Lower lobe of right lung (tissue), 2 donors: ENCODE data around the gene PPP1R12C. TPM values are rescaled to one million over a fixed set of nuclear protein-coding genes. Genes with fewer than 3 reads are reported as not detected.
A peak's percentile ranks its signal among the peaks of the same experiment; 100 is the strongest.

Source experiments
- ATAC-seq, 2 donors: fragments of 200-7000 bp; cut with Tn5 transposase; one replicate each; pipeline ENCODE4 v1.9.1; 2020 to 2022; ENCODE audit warnings: mild to moderate bottlenecking in 2 of 2, moderate library complexity in 2 of 2
- DNase-seq: peaks from one replicate; pipeline ENCODE4 v3.0.0-alpha.2; 2020
- H3K27ac ChIP-seq: fragments of 200-600 bp; one replicate; pipeline ENCODE4 v1.8.0; 2022
- H3K27me3 ChIP-seq: fragments of 200-600 bp; one replicate; pipeline ENCODE4 v1.8.0; 2022; ENCODE audit warnings: low read depth
- H3K36me3 ChIP-seq: fragments of 200-600 bp; one replicate; pipeline ENCODE4 v1.8.0; 2022; ENCODE audit warnings: mild to moderate bottlenecking
- H3K4me1 ChIP-seq: fragments of 200-600 bp; one replicate; pipeline ENCODE4 v1.8.0; 2022
- H3K4me3 ChIP-seq: fragments of 200-600 bp; one replicate; pipeline ENCODE4 v1.8.0; 2022; ENCODE audit warnings: mild to moderate bottlenecking
- H3K9me3 ChIP-seq: fragments of 200-600 bp; one replicate; pipeline ENCODE4 v1.8.0; 2022
- CTCF ChIP-seq: fragments of 200-600 bp; IDR thresholded peaks from one replicate; pipeline ENCODE4 v1.8.0; 2022; ENCODE audit warnings: antibody characterized with exemption, mild to moderate bottlenecking
- intact Hi-C: fragments of 100-400 bp; cut with DNase I; formaldehyde crosslinking; loops from one replicate; pipeline ENCODE4 v1.11.0; 2022
- total RNA-seq: library from RNA; stranded (reverse); fragmentation: NEBNext Ultra II Directional; extraction: Animal tissue kit (Norgen Biotek cat#: 25700); gene quantifications from one replicate; pipeline ENCODE4 v1.2.1, GENCODE V29; 2021
- donor health status: DM: no; HTN: yes; CAD: no; lungs with severe emphysema.

Gene PPP1R12C
- total RNA-seq, 1 donor from 2014 or later = 103 TPM

- Histone ChIP-seq H3K4me3 (peak overlapping the region; percentile 89), H3K9me3 (no peaks in the 10 kb centered on the region), H3K4me1 (peaks cover 51% of the 10 kb centered on the region), H3K27me3 (no peaks in the 10 kb centered on the region), H3K27ac (peak overlapping the region; percentile 83), H3K36me3 (peaks cover 8% of the 10 kb centered on the region)
- ATAC-seq = no peak
- no peak for TF ChIP-seq CTCF
- no peak for DNase-seq
- intact Hi-C loops = no loop called here
Measured at GRCh38 chr19:55115446-55116065, 1.9 kb downstream of the PPP1R12C start.

GRCh38 chr19:55114566-55115145 lies 2.8 kb downstream of the PPP1R12C start:
- peaks cover 17% of the 10 kb centered on the region for H3K36me3 ChIP-seq
- H3K27ac ChIP-seq = peak overlapping the region; percentile 83
- H3K4me1 ChIP-seq = peaks cover 51% of the 10 kb centered on the region
- DNase-seq (no peak), ATAC-seq (no peak)
- no peaks in the 10 kb centered on the region for H3K9me3 ChIP-seq
- no peak for TF ChIP-seq CTCF
- H3K4me3 ChIP-seq = no peak overlapping the region
- no peaks in the 10 kb centered on the region for H3K27me3 ChIP-seq
- intact Hi-C loops = no loop called here

- ATAC-seq (peak; percentile 55 to 66), DNase-seq (peak; percentile 81)
- H3K4me3 ChIP-seq = no peak overlapping the region
- H3K9me3 ChIP-seq = no peaks in the 10 kb centered on the region
- H3K27ac ChIP-seq = peak overlapping the region; percentile 83
- peaks cover 27% of the 10 kb centered on the region for H3K36me3 ChIP-seq
- TF ChIP-seq CTCF = no peak
- H3K27me3 ChIP-seq = no peaks in the 10 kb centered on the region
- intact Hi-C loops = no loop called here
- H3K4me1 ChIP-seq = peaks cover 47% of the 10 kb centered on the region
Measured at GRCh38 chr19:55113570-55114039, 3.8 kb downstream of the PPP1R12C start.

GRCh38 chr19:55112777-55113569 lies 4.5 kb downstream of the PPP1R12C start:
- TF ChIP-seq CTCF = no peak
- no peaks in the 10 kb centered on the region for H3K9me3 ChIP-seq
- peak overlapping the region; percentile 83 for H3K27ac ChIP-seq
- H3K27me3 ChIP-seq = no peaks in the 10 kb centered on the region
- no peak overlapping the region for H3K4me3 ChIP-seq
- ATAC-seq = peak in 1 of 2 donors; percentile 27
- intact Hi-C loops = no loop called here
- DNase-seq = no peak
- H3K36me3 ChIP-seq = peaks cover 27% of the 10 kb centered on the region
- H3K4me1 ChIP-seq = peaks cover 41% of the 10 kb centered on the region

- no peak for TF ChIP-seq CTCF
- H3K27ac ChIP-seq = peak overlapping the region; percentile 83
- ATAC-seq = no peak
- H3K4me3 ChIP-seq = no peak overlapping the region
- no peaks in the 10 kb centered on the region for H3K9me3 ChIP-seq
- no peaks in the 10 kb centered on the region for H3K27me3 ChIP-seq
- intact Hi-C loops = no loop called here
- no peak for DNase-seq
- peaks cover 27% of the 10 kb centered on the region for H3K36me3 ChIP-seq
- H3K4me1 ChIP-seq = peaks cover 41% of the 10 kb centered on the region
Measured at GRCh38 chr19:55112246-55112776, 5.1 kb downstream of the PPP1R12C start.
